OCI-LY7 (cell line): Measurements from ENCODE around the gene RNF168. TPM values are rescaled to one million over a fixed set of nuclear protein-coding genes. Genes with fewer than 3 reads are reported as not detected.
"Not testable (repeated sequence)": the region's sequence is repeated elsewhere in the genome, so short reads cannot be mapped to it uniquely, and the experiment has no call there.

Experiments
- BruUV-seq: library from RNA; stranded (reverse); fragments of 400-500 nt; replicated peaks from 2 replicates; lab custom pipeline; 2021; lab: Mats Ljungman, UMichigan
- CTCF ChIA-PET: fragments of 300-600 bp; sonication (Branson Sonifier 250); formaldehyde crosslinking; loops from one replicate; lab custom pipeline; 2022; ENCODE audit warnings: antibody characterized with exemption; ENCODE audit not compliant: unreplicated experiment; lab: Charles Lee
- POLR2A ChIA-PET: fragments of 300-600 bp; sonication (Branson Sonifier 250); formaldehyde crosslinking; loops from one replicate; lab custom pipeline; 2022; ENCODE audit warnings: antibody characterized with exemption; lab: Charles Lee
- DNase-seq: peaks from one replicate; pipeline ENCODE4 v3.0.0-alpha.2; 2015; ENCODE audit warnings: low spot score
- H2AFZ ChIP-seq: fragments of 200-600 bp; sonication (generic), shearing (Covaris generic); 2 replicates; pipeline ENCODE4 v1.6.1; 2014; ENCODE audit warnings: mild to moderate bottlenecking, antibody characterized with exemption, low read length, moderate library complexity
- H3K27ac ChIP-seq: fragments of 200-600 bp; sonication (generic); 2 replicates; pipeline ENCODE4 v1.5.1; 2014; ENCODE audit warnings: mixed run types, low read depth, mild to moderate bottlenecking, moderate library complexity, low read length, inconsistent platforms; ENCODE audit not compliant: poor library complexity, severe bottlenecking
- H3K36me3 ChIP-seq: fragments of 200-600 bp; sonication (generic); 2 replicates; pipeline ENCODE4 v1.6.1; 2014; ENCODE audit warnings: mild to moderate bottlenecking, antibody characterized with exemption, low read length, moderate library complexity, mixed read lengths; ENCODE audit not compliant: insufficient read depth
- H3K4me1 ChIP-seq: fragments of 200-600 bp; sonication (generic); 2 replicates; pipeline ENCODE4 v1.5.1; 2014; ENCODE audit warnings: mild to moderate bottlenecking, low read length; ENCODE audit not compliant: insufficient read depth, poor library complexity, severe bottlenecking
- H3K4me2 ChIP-seq: fragments of 200-600 bp; sonication (generic); 2 replicates; pipeline ENCODE4 v1.6.1; 2014; ENCODE audit warnings: mild to moderate bottlenecking, low read length
- H3K4me3 ChIP-seq: fragments of 200-600 bp; sonication (generic); 2 replicates; pipeline ENCODE4 v1.5.1; 2014; ENCODE audit warnings: mild to moderate bottlenecking, low read depth, low read length; ENCODE audit not compliant: poor library complexity, severe bottlenecking
- H3K79me2 ChIP-seq: fragments of 200-600 bp; sonication (generic); 2 replicates; pipeline ENCODE4 v1.6.1; 2016; ENCODE audit warnings: low read depth, mild to moderate bottlenecking, low read length, moderate library complexity, mixed read lengths; ENCODE audit not compliant: insufficient read depth
- H3K9me2 ChIP-seq: fragments of 200-600 bp; sonication (generic); 2 replicates; pipeline ENCODE4 v1.6.1; 2016; ENCODE audit warnings: mild to moderate bottlenecking, low read length, mixed read lengths; ENCODE audit not compliant: insufficient read depth
- H3K9me3 ChIP-seq: fragments of 200-600 bp; sonication (generic); 2 replicates; pipeline ENCODE4 v1.6.1; 2014; ENCODE audit warnings: mild to moderate bottlenecking, mixed run types, low read length, mixed read lengths
- H4K20me1 ChIP-seq: fragments of 200-600 bp; sonication (generic); 2 replicates; pipeline ENCODE4 v1.6.1; 2014; ENCODE audit warnings: mild to moderate bottlenecking, antibody characterized with exemption, low read length, moderate library complexity, mixed read lengths; ENCODE audit not compliant: insufficient read depth
- EZH2phosphoT487 ChIP-seq: fragments of 200-600 bp; sonication (generic); IDR thresholded peaks from 2 replicates; pipeline ENCODE4 v1.6.1; 2018; ENCODE audit warnings: low read depth, borderline replicate concordance, mild to moderate bottlenecking, mixed run types, antibody characterized with exemption, low read length, moderate library complexity, mixed read lengths
- intact Hi-C: fragments of 100-400 bp; cut with micrococcal nuclease; formaldehyde crosslinking; loops from one replicate; pipeline ENCODE4 v1.10.0; 2022; ENCODE audit not compliant: unreplicated experiment
- total RNA-seq, 2 experiments: library from RNA; depleted of rRNA in 1 of 2; stranded (reverse); fragments of >200 nt in 1 of 2; shearing (Covaris generic) in 1 of 2; gene quantifications; 2 replicates each; pipeline ENCODE4 v1.2.3, GENCODE V29; 2014 to 2022
- TF ChIP-seq, protein P1 (sequence below): fragments of 200-600 bp; sonication (generic); conservative IDR thresholded peaks from 2 replicates; pipeline ENCODE4 v1.5.1; 2014; ENCODE audit warnings: mild to moderate bottlenecking, antibody characterized with exemption, low read length, moderate library complexity, mixed read lengths

The RNF168 gene
- total RNA-seq, 2 experiments from 2014 or later: 31.3 to 38.1 TPM

DNA sequence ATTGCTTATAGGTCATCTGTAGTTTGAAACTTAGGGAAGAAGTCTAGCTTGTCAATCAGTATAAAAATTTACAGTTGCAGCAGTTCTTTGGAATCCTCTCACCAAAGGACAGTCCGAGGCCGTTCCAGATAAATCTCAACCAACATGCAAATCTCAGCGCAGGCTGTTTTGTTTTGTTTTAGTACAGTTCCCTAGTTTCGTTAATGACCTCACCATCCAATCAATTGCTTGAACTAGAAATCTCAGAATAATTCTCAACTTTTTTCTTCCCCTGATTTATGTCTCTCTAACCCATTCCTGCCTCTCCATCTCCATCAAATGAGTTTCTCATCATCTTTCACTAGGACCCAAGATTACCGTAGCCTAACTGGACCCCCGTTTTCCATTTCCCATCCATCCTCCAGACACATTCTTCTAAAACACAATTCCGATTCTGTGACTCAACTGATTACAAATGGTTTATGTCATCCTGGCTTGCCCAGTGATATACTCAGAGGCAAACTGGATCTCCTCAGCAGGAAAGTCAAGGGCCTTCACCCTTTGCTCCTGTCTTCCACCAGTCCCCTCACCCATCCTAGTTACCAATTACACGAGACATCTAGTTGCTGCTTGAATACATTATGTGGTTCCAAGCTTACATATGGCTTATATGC, 10.3 kb upstream of the RNF168 start:
- no peak for TF ChIP-seq EZH2phosphoT487
- TF ChIP-seq, protein P1, sequence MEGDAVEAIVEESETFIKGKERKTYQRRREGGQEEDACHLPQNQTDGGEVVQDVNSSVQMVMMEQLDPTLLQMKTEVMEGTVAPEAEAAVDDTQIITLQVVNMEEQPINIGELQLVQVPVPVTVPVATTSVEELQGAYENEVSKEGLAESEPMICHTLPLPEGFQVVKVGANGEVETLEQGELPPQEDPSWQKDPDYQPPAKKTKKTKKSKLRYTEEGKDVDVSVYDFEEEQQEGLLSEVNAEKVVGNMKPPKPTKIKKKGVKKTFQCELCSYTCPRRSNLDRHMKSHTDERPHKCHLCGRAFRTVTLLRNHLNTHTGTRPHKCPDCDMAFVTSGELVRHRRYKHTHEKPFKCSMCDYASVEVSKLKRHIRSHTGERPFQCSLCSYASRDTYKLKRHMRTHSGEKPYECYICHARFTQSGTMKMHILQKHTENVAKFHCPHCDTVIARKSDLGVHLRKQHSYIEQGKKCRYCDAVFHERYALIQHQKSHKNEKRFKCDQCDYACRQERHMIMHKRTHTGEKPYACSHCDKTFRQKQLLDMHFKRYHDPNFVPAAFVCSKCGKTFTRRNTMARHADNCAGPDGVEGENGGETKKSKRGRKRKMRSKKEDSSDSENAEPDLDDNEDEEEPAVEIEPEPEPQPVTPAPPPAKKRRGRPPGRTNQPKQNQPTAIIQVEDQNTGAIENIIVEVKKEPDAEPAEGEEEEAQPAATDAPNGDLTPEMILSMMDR: no peak
- Histone ChIP-seq H3K36me3 (no peaks in the 10 kb centered on the region), H3K4me3 (no peak overlapping the region), H2AFZ (no peak overlapping the region), H3K4me1 (no peaks in the 10 kb centered on the region), H4K20me1 (no peaks in the 10 kb centered on the region), H3K4me2 (no peak overlapping the region), H3K27ac (no peak overlapping the region), H3K79me2 (no peaks in the 10 kb centered on the region), H3K9me2 (no peaks in the 10 kb centered on the region), H3K9me3 (peaks cover 11% of the 10 kb centered on the region; the same call in 1 of the 2 replicates)
- no TSS peak for BruUV-seq
- ChIA-PET CTCF (no interaction called here), POLR2A (interaction anchor here (0.6 kb wide), 2 partner anchors 52 to 224 kb away, joined by 3 read pairs; no protein-coding TSS in a partner anchor)
- intact Hi-C loops: no loop called here
- no peak for DNase-seq

DNA sequence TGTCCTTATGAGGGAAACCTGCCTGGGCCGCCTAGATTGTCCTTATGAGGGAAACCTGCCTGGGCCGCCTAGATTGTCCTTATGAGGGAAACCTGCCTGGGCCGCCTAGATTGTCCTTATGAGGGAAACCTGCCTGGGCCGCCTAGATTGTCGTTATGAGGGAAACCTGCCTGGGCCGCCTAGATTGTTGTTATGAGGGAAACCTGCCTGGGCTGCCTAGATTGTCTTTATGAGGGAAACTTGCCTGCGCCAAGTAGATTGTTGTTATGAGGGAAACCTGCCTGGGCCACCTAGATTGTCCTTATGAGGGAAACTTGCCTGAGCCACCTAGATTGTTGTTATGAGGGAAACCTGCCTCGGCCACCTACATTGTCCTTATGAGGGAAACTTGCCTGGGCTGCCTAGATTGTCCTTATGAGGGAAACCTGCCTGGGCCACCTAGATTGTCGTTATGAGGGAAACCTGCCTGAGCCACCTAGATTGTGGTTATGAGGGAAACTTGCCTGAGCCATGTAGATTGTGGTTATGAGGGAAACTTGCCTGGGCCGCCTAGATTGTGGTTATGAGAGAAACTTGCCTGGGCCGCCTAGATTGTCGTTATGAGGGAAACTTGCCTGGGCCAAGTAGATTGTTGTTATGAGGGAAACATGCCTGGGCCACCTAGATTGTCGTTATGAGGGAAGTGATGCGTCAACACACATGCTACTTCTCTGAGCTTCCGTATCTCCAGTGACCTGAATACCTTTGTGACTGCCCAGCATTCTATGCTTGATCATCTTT, 8.3 kb upstream of the RNF168 start:
- H3K4me2 ChIP-seq, H3K9me2 ChIP-seq, BruUV-seq, H3K36me3 ChIP-seq, H3K4me3 ChIP-seq, H3K4me1 ChIP-seq, H2AFZ ChIP-seq, H3K79me2 ChIP-seq, H4K20me1 ChIP-seq, CTCF ChIA-PET, intact Hi-C loops, H3K27ac ChIP-seq, DNase-seq: not testable (repeated sequence)
- H3K9me3 ChIP-seq: peaks cover 11% of the 10 kb centered on the region
- POLR2A ChIA-PET: interaction anchor here (0.6 kb wide), 2 partner anchors 31 to 1621 kb away, joined by 3 read pairs; no protein-coding TSS in a partner anchor

DNA sequence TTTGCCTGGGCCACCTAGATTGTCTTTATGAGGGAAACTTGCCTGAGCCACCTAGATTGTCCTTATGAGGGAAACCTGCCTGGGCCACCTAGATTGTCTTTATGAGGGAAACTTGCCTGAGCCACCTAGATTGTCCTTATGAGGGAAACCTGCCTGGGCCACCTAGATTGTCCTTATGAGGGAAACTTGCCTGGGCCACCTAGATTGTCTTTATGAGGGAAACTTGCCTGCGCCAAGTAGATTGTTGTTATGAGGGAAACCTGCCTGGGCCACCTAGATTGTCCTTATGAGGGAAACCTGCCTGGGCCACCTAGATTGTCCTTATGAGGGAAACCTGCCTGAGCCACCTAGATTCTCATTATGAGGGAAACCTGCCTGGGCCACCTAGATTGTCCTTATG, 7.5 kb upstream of the RNF168 start:
- H3K36me3 ChIP-seq, H3K4me1 ChIP-seq, intact Hi-C loops, DNase-seq, H3K27ac ChIP-seq, BruUV-seq, CTCF ChIA-PET, H4K20me1 ChIP-seq, H3K4me3 ChIP-seq, H3K79me2 ChIP-seq, H2AFZ ChIP-seq, POLR2A ChIA-PET, H3K4me2 ChIP-seq, H3K9me2 ChIP-seq: not testable (repeated sequence)
- H3K9me3 ChIP-seq: peaks cover 18% of the 10 kb centered on the region
